DMS53 treated with DMSO at 0.1 percent for 48 hours (cell line): ENCODE data around the gene LCK.
A peak's percentile ranks its signal among the peaks of the same experiment; 100 is the strongest.

ENCODE experiments used
- DNase-seq: peaks from one replicate; lab custom pipeline; 2025; ENCODE audit not compliant: unreplicated experiment; lab: John Stamatoyannopoulos, UW

LCK gene

GRCh38 chr1:32250893-32251716, at the start of gene LCK:
Gene LCK, plus strand, starts transcription at chr1:32251265. Its CDS starts 23,065 bp downstream, at chr1:32274330.
- DNase-seq = no peak

DNA sequence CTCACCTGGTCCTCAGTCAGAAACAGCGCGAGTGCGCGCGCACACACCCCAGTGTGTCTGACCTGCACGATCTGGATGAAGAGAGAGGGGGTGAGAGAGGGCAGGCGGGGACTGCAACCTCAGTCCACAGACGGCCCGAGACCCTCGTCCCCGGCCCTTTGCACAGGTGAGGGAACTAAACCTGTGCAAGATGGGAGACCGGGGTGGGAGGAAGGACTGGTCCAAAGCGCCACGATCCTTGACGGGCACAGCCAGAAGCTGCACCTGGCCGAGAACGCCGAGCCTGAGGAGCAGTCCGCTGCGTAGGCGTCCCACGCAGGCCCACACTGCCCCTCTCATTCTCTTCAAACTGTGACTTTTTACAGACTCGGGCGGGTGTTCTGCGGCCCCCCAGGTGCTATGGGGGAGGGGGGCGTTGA, 46.1 kb upstream of the LCK start:
- peak; percentile 41 for DNase-seq

DNA sequence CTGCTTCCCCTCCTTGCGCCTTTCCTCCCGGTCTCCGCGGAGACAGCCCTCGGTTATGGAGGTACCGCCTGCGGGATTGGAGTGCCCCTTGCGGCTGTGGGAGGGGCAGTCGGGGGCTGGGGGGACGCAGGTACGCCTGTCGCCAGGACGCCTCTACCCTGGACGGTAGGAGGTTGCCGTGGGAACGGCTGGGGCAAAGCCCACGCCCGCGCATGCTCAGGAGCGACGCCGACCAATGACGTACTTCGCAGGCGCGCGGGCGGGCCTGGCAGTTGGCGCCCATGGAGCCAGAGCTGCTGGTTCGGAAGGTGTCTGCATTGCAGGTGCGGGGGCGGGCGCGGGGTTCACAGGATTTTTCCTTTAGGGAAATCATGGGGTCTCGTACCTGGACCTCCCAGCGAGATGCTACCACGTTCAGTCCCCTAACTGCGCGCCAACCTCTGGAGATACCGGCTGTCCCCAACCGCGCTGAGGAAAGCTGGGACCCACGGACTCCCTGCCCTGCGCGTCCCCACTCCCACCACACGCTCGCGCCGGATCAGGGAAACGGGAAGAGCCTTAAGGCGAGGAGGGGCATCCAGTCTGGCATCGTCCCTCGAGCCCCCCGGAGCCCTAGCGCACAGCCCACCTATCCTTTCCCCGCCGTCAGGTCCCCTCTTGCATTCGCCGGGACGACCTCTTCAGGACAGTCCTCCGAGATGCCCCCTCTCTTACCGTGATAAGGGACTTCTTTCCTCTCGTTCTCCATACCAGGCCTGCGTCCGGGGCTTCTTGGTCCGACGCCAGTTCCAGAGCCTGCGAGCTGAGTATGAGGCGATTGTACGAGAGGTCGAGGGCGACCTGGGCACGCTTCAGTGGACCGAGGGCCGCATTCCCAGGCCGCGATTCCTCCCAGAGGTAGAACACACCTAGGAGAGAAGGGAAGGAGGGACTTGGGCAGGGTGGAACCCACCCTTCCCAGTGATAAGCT, 45.4 kb upstream of the LCK start, which contains the start of gene IQCC:
Gene IQCC (plus strand): TSS at position 271 of the 970 bp plus-strand sequence. CDS start 11 bp downstream, at position 282.
- peak; percentile 79 for DNase-seq

GRCh38 chr1:32208469-32208868, 42.6 kb upstream of the LCK start:
- DNase-seq = no peak

DNA sequence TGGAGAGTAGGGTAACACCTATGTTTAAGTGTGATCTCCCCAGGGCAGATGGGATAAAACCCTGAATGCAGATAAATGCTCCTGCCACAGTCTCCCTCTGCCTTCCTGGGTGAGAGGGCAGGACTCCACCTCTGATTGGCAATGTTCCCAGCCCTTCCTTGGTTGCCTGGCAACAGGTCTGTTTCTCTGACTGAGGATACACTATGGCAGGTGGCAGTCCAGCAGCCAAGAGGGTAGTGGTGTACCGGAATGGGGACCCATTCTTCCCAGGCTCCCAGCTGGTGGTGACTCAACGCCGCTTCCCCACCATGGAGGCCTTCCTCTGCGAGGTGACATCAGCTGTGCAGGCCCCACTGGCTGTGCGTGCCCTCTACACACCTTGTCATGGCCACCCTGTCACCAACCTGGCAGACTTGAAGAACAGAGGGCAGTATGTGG, 42.2 kb upstream of the LCK start, which contains the start of gene DCDC2B:
Gene DCDC2B (plus strand): TSS at position 199 of the 438 bp plus-strand sequence. CDS start 5 bp downstream, at position 204.
- peak; percentile 96 for DNase-seq

DNA sequence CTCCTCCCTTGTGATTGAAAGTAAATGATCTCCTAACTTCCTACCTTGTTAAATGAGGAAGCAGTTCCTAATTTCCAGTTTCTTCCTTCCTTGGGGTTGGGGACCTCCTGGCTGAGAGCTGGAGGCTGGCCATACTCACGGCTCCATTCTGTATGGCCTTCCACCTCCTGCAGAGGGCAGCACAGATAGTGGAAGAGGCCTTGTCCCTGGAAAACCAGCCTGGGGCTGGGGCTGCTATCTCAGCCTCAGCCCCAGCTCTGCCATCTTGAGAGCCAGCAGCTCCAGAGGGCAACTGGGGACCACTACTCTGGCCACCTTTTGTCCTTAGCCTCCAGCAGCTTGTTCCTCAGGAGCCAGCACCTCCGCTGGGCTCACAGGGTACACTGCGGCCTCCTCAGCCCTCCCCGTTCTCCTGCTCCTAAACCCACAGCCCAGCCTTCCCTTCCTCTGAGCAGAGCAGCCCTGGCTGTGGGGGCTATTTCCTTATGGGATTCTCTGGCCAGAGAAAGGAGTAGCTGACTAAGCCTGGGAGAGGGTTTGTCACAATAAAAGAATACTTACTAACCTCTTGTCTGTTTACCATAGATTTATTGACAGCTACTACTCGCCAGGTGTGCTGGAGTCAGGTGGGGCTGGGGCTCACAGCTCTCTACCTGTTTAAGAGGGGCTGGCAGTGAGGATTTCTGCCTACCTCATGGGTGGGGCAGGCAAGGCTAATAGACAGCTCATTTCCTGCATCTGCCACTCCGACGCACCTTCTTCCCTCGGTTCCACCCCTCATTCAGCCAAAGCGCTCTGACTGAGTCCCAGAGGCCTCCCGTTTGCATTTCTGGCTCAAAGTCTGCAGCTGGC, 35.2 kb upstream of the LCK start:
- peak; percentile 66 for DNase-seq

DNA sequence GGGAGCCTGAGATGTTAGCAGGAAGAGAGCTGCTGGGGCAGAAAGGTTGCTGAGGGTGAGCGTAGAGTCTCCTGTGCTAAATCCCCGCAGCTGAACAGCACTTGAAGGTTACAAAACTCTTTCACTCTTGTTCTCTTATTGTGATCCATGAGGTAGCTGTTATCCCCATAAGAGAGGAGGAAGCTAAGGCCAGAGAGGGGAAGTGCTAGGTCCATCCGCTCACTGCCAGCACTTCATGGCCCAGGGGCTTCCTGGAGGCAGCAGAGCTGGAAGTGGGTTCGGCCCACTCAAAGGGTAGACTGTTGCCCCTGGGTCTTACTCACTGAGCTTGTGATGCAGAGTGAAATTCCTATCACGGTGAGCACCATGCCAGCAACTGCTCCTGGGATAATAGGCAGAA, 34.5 kb upstream of the LCK start:
- no peak for DNase-seq

GRCh38 chr1:32219022-32219421, 32.0 kb upstream of the LCK start:
- DNase-seq = no peak

DNA sequence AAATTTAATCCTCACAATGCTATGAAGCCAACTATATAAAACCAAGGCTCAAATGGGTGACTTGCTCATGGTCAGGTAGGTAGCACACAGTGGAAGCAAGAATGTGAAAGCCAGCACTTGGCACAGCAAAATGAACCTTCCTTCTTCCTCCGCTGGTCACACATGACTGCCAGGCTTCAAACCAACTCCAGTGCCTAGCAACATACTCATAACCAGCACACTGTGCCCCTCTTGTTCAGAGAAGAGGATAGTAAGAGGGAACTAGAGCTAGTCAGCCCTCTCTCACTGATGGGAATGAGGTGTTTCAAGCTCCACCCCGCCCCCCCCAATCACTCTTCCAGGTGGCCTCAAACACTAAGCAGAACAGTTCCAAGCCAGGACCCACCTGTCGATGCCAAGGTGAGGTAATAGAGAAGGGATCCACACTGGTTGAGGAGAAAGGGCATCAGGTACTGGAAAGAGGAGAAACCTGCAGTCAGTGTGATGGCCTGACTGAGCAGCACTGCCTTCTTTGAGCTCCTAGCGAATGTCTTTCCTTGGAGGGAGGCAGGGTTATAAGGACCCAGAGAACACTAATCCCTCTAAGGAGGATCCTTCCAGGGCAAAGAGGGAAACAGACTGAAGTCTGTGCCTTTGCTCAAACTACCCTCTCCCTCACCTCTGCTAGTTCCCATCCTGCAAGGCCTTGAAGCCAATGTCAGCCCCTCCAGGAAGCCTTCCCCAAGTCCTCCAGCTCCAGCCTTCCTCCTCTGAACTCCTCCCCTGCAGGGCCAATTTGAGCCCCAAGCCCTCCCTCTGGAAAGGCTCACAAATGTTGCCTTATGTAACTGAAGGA, 30.1 kb upstream of the LCK start:
- no peak for DNase-seq

GRCh38 chr1:32221581-32221979, 29.5 kb upstream of the LCK start:
- no peak for DNase-seq

- DNase-seq = peak; percentile 77
These were observed 28.9 kb upstream of the LCK start, which contains the start of the genes EIF3I and TMEM234 for GRCh38 chr1:32221980-32222755. Gene EIF3I, plus strand, starts transcription at chr1:32222407. Its CDS starts 35 bp downstream, at chr1:32222442. Gene TMEM234, minus strand, starts transcription at chr1:32222353. Its CDS starts 31 bp downstream, at chr1:32222322.

GRCh38 chr1:32223683-32224082, 27.4 kb upstream of the LCK start:
- no peak for DNase-seq

- no peak for DNase-seq
These were observed 26.8 kb upstream of the LCK start for GRCh38 chr1:32224285-32224684.

DNA sequence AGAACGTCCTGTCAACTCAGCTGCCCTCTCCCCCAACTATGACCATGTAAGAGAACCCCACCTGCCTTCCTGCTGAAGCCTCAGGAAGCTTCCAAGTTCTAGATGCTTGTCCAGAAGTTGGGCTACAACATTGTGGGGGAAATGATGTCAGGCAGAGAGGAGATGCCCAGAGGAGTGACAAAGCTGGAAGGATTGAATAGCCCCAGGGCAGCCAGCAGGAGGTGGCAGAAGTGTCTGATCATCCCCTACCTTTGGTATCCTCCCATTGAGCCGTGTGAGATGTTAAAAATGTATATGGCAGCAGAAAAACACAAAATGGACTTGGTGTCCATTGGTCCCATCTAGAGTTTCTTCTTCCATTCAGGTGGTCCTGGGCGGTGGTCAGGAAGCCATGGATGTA, 22.3 kb upstream of the LCK start:
- no peak for DNase-seq

- DNase-seq = no peak
These were observed 19.1 kb upstream of the LCK start for GRCh38 chr1:32231843-32232432.

DNA sequence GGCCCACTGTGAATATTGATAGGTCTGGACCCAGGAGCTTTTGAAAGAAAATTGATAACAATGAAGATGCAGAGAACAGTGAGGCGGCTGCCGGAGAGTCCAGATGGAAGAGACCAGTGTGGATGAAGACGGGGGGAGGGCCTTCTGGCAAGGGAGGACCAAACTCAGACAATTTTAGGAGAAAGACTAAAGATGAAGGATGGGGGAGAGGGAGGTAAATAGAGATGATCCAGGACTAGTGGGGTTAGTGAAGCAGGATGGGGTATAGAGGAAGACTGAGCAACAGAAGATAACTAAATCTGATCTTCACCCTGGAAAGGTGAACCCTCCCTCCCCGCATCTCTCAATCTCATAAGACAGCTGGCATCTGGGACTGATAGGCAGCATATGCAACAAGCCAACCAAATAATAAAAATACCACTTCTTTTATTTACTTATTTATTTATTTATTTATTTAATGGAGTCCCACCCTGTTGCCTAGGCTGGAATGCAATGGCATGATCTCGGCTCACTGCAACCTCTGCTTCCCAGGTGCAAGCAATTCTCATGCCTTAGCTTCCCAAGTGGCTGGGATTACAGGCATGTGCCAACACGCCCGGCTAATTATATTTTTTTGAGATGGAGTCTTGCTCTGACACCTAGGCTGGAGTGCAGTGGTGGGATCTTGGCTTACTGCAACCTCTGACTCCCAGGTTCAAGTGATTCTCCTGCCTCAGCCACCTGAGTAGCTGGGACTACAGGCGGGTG, 18.3 kb upstream of the LCK start:
- DNase-seq = no peak

- DNase-seq = no peak
These were observed 16.3 kb upstream of the LCK start for GRCh38 chr1:32234792-32235191.

GRCh38 chr1:32239337-32239736, 11.7 kb upstream of the LCK start:
- peak; percentile 34 for DNase-seq
